D721Med (cell line): ENCODE results near the gene PRRC2C.
A peak's percentile ranks its signal among the peaks of the same experiment; 100 is the strongest.
"Not testable (repeated sequence)": the region's sequence is repeated elsewhere in the genome, so short reads cannot be mapped to it uniquely, and the experiment has no call there.

Experiments used
- DNase-seq: peaks from one replicate; pipeline ENCODE4 v3.0.0; 2011; ENCODE audit warnings: low spot score; ENCODE audit not compliant: insufficient read length
- FAIRE-seq: peaks from 2 replicates; lab custom pipeline; 2011; peaks lifted over from hg19 to GRCh38; lab: Jason Lieb, UNC
- CTCF ChIP-seq: IDR thresholded peaks from 2 replicates; pipeline ENCODE4 v1.5.1; 2012; ENCODE audit warnings: mild to moderate bottlenecking, control low read depth; ENCODE audit not compliant: insufficient read depth; ENCODE audit errors: missing control alignments

PRRC2C gene

GRCh38 chr1:171485375-171486047 is at the start of gene PRRC2C:
PRRC2C (plus strand) TSS chr1:171485530; CDS start chr1:171512089, 26,559 bp downstream.
- peak; percentile 43 for DNase-seq
- FAIRE-seq = peak; percentile 91
- peak; percentile 97 for TF ChIP-seq CTCF

GRCh38 chr1:171438441-171438840 is 46.9 kb upstream of the PRRC2C start:
- FAIRE-seq (no peak), DNase-seq (no peak)
- TF ChIP-seq CTCF = no peak

GRCh38 chr1:171440201-171440600 is 45.1 kb upstream of the PRRC2C start:
- FAIRE-seq, DNase-seq: not testable (repeated sequence)

- not testable (repeated sequence) for DNase-seq, FAIRE-seq
Measured at GRCh38 chr1:171441278-171441895, 43.9 kb upstream of the PRRC2C start.

GRCh38 chr1:171446386-171446785 is 38.9 kb upstream of the PRRC2C start:
- no peak for DNase-seq
- no peak for TF ChIP-seq CTCF
- FAIRE-seq = no peak

GRCh38 chr1:171455967-171456366 is 29.4 kb upstream of the PRRC2C start:
- DNase-seq (no peak), FAIRE-seq (no peak)
- TF ChIP-seq CTCF = no peak

GRCh38 chr1:171457412-171457811 is 27.9 kb upstream of the PRRC2C start:
- no peak for TF ChIP-seq CTCF
- DNase-seq = no peak
- FAIRE-seq = peak; percentile 98

- no peak for FAIRE-seq
- TF ChIP-seq CTCF = no peak
- DNase-seq = no peak
Measured at GRCh38 chr1:171460018-171460620, 25.2 kb upstream of the PRRC2C start.
